HFF-Myc (cell line): ENCODE results near the gene KIFC1.
"Not testable (repeated sequence)": the region's sequence is repeated elsewhere in the genome, so short reads cannot be mapped to it uniquely, and the experiment has no call there.

Experiments
- DNase-seq: peaks from one replicate; pipeline ENCODE4 v3.0.0-alpha.2; 2011; ENCODE audit warnings: low read depth; ENCODE audit errors: extremely low read depth
- H3K4me3 ChIP-seq: replicated peaks from 2 replicates; pipeline ENCODE4 v1.5.1; 2011; ENCODE audit warnings: low read depth, mild to moderate bottlenecking, control low read depth, low read length
- TF ChIP-seq, protein P1 (sequence below): IDR thresholded peaks from 2 replicates; pipeline ENCODE4 v1.5.1; 2012; ENCODE audit warnings: mild to moderate bottlenecking, low read depth, low read length, control low read depth; ENCODE audit errors: missing control alignments

The KIFC1 gene

DNA sequence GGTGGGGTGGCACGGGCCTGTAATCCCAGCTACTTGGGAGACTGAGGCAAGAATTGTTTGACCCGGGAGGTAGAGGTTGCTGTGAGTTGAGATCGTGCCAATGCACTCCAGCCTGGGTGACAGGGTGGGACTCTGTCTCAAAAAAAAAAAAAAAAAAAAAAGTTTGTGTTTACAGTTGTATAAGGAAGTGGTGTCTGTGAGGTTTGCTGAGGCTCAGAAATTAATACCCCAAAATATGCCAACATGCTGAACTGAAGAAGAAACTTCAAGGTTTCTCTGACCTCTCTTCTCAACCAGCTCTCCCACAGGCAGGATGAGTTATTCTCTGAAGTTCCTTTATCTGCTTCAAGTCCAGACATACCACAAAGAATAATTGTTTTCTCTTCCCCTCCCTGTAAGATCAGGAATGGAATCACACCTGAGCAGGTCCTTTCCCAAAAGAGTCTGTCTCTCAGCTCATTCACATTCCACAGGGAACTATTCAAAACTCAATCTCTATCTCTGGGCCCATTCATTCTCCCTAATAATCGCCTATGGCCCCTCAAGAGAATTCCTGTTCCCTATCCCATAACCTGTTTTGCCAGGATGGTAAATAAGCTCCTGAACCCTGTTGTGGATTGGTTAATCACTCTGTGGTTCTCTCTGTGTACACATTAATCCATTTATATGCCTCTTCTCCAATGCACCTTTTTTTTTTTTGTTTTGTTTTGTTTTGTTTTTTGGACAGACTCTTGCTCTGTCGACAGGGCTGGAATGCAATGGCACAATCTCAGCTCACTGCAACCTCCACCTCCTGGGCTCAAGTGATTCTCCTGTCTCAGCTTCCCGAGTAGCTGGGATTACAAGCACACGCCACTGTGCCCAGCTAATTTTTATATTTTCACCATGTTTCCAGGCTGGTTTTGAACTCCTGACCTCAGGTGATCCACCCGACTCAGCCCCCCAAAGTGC lies 17.4 kb upstream of the KIFC1 start:
- no peak for DNase-seq
- no peak overlapping the region for H3K4me3 ChIP-seq
- TF ChIP-seq, protein P1, sequence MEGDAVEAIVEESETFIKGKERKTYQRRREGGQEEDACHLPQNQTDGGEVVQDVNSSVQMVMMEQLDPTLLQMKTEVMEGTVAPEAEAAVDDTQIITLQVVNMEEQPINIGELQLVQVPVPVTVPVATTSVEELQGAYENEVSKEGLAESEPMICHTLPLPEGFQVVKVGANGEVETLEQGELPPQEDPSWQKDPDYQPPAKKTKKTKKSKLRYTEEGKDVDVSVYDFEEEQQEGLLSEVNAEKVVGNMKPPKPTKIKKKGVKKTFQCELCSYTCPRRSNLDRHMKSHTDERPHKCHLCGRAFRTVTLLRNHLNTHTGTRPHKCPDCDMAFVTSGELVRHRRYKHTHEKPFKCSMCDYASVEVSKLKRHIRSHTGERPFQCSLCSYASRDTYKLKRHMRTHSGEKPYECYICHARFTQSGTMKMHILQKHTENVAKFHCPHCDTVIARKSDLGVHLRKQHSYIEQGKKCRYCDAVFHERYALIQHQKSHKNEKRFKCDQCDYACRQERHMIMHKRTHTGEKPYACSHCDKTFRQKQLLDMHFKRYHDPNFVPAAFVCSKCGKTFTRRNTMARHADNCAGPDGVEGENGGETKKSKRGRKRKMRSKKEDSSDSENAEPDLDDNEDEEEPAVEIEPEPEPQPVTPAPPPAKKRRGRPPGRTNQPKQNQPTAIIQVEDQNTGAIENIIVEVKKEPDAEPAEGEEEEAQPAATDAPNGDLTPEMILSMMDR = no peak

DNA sequence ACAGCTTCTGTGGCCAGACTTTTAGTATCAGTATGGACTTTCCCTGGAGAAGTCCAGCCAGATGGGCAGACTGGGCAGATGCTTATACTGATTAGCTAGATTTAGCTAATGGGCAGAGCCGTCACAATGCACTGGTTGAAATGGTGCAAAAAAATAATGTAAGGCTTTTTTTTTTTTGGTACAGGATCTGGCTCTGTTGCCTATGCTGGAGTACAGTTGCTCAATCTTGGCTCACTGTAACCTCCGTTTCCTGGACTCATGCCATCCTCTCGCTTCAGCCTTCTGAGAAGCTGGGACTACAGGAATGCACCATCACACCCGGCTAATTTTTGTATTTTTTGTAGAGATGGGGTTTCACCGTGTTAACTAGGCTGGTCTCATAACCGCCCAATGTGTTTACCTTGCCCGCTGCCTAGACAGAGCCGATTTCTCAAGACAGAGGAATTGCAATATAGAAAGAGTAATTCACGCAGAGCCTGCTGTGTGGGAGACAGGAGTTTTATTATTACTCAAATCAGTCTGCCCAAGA lies 16.4 kb upstream of the KIFC1 start:
- TF ChIP-seq, protein P1 = no peak
- DNase-seq = no peak
- H3K4me3 ChIP-seq = no peak overlapping the region

DNA sequence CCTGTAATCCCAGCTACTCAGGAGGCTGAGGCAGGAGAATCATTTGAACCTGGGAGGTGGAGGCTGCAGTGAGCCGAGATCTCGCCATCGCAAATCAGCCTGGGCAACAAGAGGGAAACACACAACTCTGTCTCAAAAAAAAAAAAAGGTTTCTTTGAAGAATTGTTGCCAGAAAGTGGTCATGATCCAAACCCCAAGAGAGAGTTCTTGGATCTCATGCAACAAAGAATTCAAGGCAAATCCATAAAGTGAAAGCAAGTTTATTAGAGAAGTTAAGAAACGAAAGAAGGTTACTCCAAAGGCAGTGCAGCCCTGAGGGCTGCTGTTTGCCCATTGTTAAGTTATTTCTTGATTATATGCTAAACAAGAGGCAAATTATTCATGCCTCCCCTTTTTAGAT lies 14.5 kb upstream of the KIFC1 start:
- no peak overlapping the region for H3K4me3 ChIP-seq
- TF ChIP-seq, protein P1 = no peak
- DNase-seq = no peak

DNA sequence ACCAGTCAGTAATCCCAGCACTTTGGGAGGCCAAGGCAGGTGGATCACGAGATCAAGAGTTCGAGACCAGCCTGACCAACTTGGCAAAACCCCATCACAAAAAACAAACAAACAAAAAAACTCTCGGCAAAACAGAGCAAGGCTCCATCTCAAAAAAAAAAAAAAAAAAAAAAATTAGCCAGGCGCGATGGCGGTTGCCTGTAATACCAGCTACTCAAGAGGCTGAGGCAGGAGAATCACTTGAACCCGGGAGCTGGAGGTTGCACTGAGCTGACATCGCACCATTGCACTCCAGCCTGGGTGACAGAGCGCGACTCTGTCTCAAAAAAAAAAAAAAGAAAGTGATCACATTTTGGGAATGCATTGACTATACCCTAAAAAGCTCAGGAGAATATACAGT lies 12.4 kb upstream of the KIFC1 start:
- not testable (repeated sequence) for H3K4me3 ChIP-seq, DNase-seq

DNA sequence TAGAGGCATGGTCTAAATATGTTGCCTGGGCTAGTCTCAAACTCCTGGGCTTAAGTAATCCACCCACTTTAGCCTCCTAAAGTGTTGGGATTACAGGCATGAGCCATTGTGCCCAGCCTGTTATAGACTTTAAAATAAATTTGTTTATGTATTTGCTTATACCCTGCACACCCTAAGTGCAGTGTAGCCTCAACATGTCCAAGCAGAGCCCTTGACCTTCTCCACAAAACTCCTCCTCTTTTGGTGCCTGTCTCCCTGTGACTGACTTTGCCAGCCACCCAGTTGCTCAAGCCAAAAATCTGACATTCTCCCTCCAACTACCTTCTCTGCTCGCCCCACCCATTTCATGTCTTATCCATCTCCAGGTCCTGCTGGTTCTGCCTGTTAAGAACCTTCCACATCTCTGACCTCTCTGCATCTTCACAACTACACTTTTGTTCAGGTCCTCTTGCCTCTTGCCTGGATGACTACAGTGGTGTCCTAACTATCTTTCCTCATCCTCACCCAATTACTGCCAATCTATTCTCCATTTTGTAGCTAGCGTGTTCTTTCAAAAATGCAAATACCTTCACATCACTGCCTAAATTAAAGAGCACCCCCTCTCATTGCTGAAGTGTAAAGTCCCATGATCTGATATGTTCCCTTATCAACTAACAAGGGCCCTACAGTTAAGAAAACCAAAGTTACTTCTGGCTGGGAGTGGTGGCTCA lies 11.2 kb upstream of the KIFC1 start:
- no peak overlapping the region for H3K4me3 ChIP-seq
- no peak for DNase-seq
- TF ChIP-seq, protein P1 = no peak

DNA sequence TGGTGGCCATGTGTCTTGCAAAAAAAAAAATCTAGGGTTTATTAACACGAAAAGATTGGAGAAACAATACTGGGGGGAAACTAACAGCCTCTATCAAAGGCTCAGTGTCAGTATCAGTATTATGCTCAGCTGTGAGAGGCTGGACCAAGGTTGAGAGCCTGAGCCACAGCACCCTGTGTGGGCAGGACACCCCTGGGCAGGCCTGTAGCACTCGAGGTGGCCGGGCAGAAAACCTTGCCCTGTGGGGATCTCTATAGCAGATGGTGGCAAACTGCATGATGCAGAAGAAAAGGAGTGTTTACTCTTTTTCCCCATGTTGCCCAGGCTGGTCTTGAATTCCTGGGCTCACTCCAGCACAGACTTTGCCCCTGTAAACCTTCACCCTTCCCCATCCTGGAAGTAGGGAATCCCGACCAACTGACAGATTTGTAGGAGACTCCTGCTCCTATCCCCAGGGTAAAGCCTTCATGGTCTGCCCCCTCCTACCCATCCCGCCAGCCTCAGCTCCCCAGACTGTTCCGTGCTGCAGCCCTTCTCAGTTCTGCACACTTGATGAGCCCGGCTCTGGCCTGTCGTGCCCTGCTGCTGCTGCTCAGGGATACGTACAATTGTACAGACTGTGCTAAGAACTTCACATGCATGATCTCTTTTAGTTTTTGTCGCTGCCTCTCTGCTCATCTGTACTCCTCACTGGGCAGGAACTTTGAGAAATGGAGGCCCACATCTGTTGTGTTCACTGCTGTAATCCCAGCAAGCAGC lies 8.0 kb upstream of the KIFC1 start:
- TF ChIP-seq, protein P1 = no peak

More for the DNA sequence above, 8.0 kb upstream of the KIFC1 start:
- DNase-seq = no peak
- no peak overlapping the region for H3K4me3 ChIP-seq
